HG03565 (cell line): ENCODE measurements around the gene LYG1.
"Not testable (repeated sequence)": the region's sequence is repeated elsewhere in the genome, so short reads cannot be mapped to it uniquely, and the experiment has no call there.

Experiments used
- ATAC-seq: cut with Tn5 transposase; IDR thresholded peaks from one replicate; pipeline ENCODE4 v1.9.1; 2021; ENCODE audit warnings: mild to moderate bottlenecking, moderate library complexity; ENCODE audit not compliant: unreplicated experiment

Gene LYG1

DNA sequence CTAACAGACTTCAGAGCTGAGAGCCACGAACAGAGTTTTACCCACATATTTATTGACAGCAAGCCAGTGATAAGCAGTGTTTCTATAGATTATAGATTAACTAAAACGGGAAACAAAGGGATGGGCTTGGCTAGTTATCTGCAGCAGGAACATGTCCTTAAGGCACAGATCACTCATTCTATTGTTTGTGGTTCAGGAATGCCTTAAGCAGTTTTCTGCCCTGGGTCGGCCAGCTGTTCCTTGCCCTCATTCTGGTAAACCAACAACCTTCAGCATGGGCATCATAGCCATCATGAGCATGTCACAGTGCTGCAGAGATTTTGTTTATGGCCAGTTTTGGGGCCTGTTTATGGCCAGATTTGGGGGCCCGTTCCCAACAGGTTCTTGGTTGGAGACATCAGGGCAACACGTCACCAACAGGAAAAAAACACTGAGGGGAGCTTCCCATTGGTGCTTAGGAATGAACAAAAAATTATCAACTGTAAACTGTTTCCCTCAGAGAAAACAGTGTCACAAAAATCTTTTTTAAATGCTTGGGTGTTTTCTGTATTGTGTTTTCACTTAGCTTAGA lies 22.7 kb downstream of the LYG1 start:
- not testable (repeated sequence) for ATAC-seq

DNA sequence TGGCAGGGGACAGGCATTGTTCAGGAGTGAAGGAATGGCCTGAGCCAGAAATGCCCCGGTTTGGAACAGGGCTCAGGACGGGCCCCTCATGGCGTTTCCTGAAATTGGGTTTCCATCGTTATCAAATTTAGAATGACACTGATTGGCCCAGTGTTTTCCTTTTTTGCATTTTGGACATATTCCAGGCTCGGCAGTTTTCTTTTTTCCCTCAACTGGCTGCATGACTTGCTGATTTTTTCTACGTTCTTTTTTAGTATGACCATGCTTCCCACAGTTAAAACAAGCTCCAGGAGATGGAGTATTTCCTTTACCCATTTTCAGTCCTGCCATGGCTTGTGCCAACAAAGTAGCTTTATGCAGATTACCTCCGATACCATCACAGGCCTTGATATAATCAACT lies 25.1 kb downstream of the LYG1 start:
- no peak for ATAC-seq

DNA sequence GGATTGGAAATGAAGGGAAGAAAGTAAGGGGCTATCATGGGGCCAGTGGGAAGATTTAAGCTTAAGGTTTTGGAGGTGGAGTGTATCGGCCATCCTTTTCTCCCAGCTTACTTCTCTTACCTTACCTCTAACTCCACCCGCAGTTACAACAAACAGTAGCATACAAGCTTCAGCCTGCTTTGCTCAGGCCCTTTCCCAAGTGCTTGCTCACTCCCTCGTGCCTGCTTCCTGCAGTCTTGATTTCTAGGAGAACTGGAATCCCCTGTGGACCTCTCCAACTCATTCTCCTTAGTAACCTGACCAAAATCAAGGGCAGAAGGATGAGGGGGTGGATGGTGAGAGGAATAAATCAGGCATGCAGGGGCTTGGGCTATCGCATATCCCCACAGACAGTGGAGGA lies 39.8 kb downstream of the LYG1 start:
- no peak for ATAC-seq

DNA sequence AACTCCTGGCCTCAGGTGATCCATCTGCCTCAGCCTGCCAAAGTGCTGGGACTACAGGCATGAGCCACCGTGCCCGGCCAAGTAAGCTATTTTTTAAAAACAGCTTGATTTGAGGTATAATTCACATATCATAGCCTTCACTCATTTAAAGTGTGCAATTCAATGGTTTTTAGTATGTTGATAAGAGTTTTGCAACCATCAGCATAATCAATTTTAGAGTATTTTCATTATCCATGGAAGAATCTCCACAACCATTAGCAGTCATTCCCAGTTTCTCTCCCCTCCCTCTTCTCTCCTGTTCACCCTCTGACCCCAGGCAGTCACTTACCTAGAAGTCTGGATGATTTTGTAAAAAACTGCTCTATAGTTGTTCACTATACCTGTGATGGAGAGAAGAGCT lies 40.8 kb downstream of the LYG1 start:
- ATAC-seq: no peak

DNA sequence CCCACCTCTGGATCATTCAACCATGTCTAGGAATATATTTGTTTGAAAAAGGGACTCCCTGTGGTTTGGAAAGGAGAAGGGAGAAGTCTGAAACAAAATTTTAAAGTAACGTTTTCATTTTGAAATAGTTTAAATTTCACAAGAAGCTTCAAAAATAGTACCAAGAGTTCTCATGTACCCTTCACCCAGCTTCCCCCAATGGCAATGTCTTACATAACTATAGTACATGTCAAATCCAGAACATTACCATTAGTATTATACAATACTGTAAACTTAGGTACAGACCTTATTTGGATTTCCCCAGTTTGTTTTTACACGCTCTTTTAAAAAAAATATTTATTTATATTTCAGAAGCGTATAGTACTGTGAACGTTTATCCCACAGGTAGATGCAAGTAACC lies 41.5 kb downstream of the LYG1 start:
- ATAC-seq: no peak

DNA sequence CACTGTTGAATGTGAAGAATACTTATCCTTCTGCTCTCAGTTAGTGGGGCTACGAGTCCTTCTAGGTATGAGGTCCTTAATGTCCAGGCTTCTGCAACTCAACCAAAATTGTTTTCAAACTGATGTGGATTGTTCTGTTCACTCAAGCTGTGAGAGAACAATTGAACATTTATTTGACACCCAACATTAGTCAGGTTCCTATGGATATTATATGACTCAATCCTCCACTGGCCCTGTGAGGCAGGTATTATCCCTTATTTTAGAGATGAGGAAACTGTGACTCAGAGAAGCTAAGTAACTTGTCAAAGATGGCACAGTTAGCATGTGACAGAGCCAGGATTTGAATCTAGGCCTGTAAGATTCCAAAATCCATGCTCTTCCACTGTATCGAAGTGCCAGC lies 44.3 kb downstream of the LYG1 start:
- no peak for ATAC-seq

DNA sequence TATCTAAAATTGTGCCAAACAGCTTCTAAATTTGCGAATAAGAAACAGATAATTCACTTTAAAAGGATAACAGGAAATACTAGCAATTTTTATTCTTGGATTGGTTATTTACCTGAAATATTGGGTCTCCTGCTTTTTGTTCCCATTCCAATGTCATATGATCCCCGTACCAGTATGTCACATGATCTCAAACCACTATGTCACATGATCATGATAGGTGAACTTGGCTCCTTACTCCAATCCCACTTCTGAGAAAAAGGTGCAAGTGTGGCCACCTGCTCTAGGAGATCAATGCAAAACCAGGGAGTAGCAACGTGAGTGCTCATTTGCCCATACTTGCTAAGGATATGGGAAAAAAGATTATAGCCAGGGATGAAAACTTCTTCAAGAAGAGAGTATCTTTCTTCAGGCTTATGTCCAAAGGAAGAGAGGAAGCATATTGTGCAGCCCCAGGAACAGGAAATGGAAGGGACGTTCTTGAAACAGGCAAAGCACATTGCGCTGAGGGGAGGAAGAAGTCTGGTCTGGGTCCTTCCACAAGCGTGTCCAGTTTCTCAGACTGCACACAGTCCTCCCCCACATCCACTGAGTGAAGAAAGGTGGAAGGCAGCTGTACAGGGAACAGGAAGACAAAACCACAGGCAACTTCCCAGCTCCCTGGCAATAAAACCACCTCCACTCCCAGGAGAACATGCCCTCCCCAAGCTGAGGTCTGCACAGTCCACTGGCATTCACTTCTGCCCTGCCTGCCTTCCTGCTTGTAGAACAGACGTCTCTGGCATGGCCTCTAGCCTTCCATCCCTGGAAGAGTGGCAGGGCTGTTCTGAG lies 45.3 kb downstream of the LYG1 start, which contains the start of gene LYG2:
Gene LYG2 (minus strand): TSS at position 176 of the 828 bp plus-strand sequence. CDS start 1,406 bp downstream, outside the sequence.
- no peak for ATAC-seq

DNA sequence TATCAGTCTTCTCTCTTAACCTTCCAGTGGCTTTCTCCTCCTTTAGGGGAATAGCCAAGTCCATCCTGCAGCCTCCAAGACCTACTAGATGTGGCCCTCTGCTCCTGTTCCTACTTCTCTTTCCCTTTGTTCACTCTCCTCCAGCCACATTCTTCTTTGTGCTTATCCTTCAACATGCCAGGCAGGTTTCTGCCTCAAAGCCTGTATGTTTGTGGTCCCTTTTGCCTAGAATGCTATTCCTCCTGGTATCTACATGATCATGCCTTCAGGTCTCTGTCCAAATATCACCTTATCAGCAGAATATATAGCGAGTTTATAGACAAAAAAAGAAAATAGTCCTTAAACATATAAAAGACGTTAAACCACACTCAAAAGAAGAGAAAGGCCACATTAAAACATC lies 51.0 kb downstream of the LYG1 start:
- ATAC-seq: no peak

DNA sequence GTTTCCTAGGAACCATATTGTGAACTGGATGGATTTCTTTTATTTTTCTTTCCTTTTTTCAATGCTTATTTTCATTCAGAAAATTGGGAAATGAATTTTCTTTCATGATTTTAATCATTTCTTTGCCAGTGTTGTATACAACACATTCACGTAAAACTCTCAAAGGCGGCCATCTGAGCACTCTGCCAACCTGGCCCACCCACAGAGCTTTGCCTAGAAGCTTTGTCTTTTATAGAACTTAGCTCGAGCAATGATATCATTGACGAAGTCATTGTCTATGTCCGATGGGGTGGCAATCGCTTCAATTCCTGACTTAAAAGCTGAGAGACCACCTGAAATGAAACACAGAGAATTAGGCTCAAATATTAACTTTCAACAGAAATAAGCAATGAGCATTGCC lies 58.8 kb downstream of the LYG1 start:
- ATAC-seq: no peak

DNA sequence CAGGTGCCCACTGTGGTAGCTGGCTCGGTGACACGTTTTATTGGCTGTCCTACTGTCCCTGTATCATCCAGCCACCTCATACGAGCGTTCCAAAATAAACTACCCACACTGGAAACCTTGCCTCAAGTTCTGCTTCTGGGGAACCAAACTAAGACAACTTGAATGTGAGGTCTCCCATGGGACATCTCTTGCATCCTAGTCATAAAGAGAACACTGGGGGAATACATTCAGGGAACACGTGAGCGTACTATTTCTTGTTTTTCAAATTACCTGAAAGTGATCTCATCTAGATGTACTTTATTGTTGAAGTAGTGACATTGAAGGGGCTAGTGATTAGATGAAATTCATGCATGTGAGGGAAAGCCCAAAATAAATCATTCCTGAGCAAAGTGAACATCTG lies 60.6 kb downstream of the LYG1 start:
- no peak for ATAC-seq

DNA sequence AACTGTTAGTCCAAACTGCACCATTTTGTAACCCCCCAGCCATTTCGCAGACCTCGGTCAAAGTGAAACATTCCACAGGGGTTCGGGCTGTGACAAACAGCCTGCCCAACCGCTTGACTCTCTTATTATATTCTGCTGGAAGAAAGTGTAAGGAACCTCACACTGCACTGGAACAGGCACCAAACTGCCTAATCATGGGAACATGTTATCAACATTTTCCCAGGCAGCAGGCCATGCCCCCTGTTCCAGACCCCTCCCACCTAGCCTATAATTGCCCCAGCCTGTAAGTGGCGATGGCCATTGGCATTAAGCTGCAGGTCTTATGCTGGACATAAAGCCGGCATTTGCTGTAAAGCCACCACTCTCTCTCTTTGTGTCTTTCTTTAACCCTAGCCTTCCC lies 62.4 kb downstream of the LYG1 start:
- no peak for ATAC-seq
